HEK293 (cell line): ENCODE data around the gene BTBD7.

Experiments used
- CTCF ChIA-PET: fragments of 350-600 bp; formaldehyde crosslinking; extraction: SDS; loops from one replicate; lab custom pipeline; 2021; ENCODE audit warnings: antibody characterized with exemption; lab: Yijun Ruan, JAX
- POLR2A ChIA-PET: fragments of 300-600 bp; formaldehyde crosslinking; extraction: SDS; loops from one replicate; lab custom pipeline; 2020; ENCODE audit warnings: antibody characterized with exemption, inconsistent platforms; lab: Yijun Ruan, JAX
- H3K27ac ChIP-seq: fragments of 200-500 bp; sonication (Bioruptor generic); 2 replicates; pipeline ENCODE4 v1.5.1; 2014; ENCODE audit warnings: low read depth, low read length, control low read depth, inconsistent platforms; ENCODE audit errors: extremely low read depth
- H3K36me3 ChIP-seq, 2 experiments: fragments of 200-500 bp in 1 of 2; sonication (Bioruptor generic) in 1 of 2; 1 replicate in 1 of 2; 2 replicates in 1 of 2; pipeline ENCODE4 v1.5.1; 2014 to 2017; ENCODE audit warnings: inconsistent platforms in 2 of 2, low read length in 2 of 2; ENCODE audit not compliant: control insufficient read depth in 2 of 2, insufficient read depth in 1 of 2
- H3K4me1 ChIP-seq: fragments of 200-500 bp; sonication (Bioruptor generic); 2 replicates; pipeline ENCODE4 v1.5.1; 2014; ENCODE audit warnings: mild to moderate bottlenecking, low read length, inconsistent platforms; ENCODE audit not compliant: control insufficient read depth, insufficient read depth
- H3K4me3 ChIP-seq: 2 replicates; pipeline ENCODE4 v1.5.1; 2011; ENCODE audit warnings: low read depth, mild to moderate bottlenecking, control low read depth, low read length, moderate library complexity
- H3K9me3 ChIP-seq: fragments of 200-500 bp; sonication (Bioruptor generic); 2 replicates; pipeline ENCODE4 v1.5.1; 2014; ENCODE audit warnings: low read depth, low read length, inconsistent platforms; ENCODE audit not compliant: control insufficient read depth, insufficient read depth
- BCL6B ChIP-seq: fragments of 450-650 bp; formaldehyde crosslinking; IDR thresholded peaks from 2 replicates; pipeline ENCODE4 v1.5.1; 2017; ENCODE audit warnings: missing biosample characterization, missing genetic modification characterization
- KLF7 ChIP-seq: fragments of 450-650 bp; formaldehyde crosslinking; IDR thresholded peaks from 2 replicates; pipeline ENCODE4 v1.5.1; 2016; ENCODE audit warnings: missing biosample characterization, missing genetic modification characterization, borderline replicate concordance
- PRDM10 ChIP-seq: fragments of 450-650 bp; formaldehyde crosslinking; IDR thresholded peaks from 2 replicates; pipeline ENCODE4 v1.5.1; 2016; ENCODE audit warnings: missing biosample characterization, missing genetic modification characterization
- RBAK ChIP-seq: fragments of 450-650 bp; formaldehyde crosslinking; IDR thresholded peaks from 2 replicates; pipeline ENCODE4 v1.5.1; 2016; ENCODE audit warnings: missing biosample characterization, missing genetic modification characterization
- REPIN1 ChIP-seq: fragments of 450-650 bp; formaldehyde crosslinking; IDR thresholded peaks from 2 replicates; pipeline ENCODE4 v1.5.1; 2017; ENCODE audit warnings: missing biosample characterization, missing genetic modification characterization, low read depth
- SP2 ChIP-seq: fragments of 450-650 bp; formaldehyde crosslinking; IDR thresholded peaks from 2 replicates; pipeline ENCODE4 v1.5.1; 2016; ENCODE audit warnings: missing biosample characterization, missing genetic modification characterization
- WT1 ChIP-seq: fragments of 450-650 bp; formaldehyde crosslinking; IDR thresholded peaks from 2 replicates; pipeline ENCODE4 v1.5.1; 2016; ENCODE audit warnings: missing biosample characterization, missing genetic modification characterization
- ZBTB10 ChIP-seq: fragments of 450-650 bp; formaldehyde crosslinking; IDR thresholded peaks from 2 replicates; pipeline ENCODE4 v1.5.1; 2016; ENCODE audit warnings: missing biosample characterization, missing genetic modification characterization
- ZFP41 ChIP-seq: fragments of 450-650 bp; formaldehyde crosslinking; IDR thresholded peaks from 2 replicates; pipeline ENCODE4 v1.5.1; 2016; ENCODE audit warnings: missing biosample characterization, missing genetic modification characterization, borderline replicate concordance
- ZFP69B ChIP-seq: fragments of 450-650 bp; formaldehyde crosslinking; IDR thresholded peaks from 2 replicates; pipeline ENCODE4 v1.5.1; 2016; ENCODE audit warnings: missing biosample characterization, missing genetic modification characterization
- ZNF112 ChIP-seq: fragments of 450-650 bp; formaldehyde crosslinking; IDR thresholded peaks from 2 replicates; pipeline ENCODE4 v1.5.0; 2017; ENCODE audit warnings: missing biosample characterization, missing genetic modification characterization
- ZNF132 ChIP-seq: fragments of 450-650 bp; formaldehyde crosslinking; IDR thresholded peaks from 2 replicates; pipeline ENCODE4 v1.5.1; 2017; ENCODE audit warnings: missing biosample characterization, missing genetic modification characterization, borderline replicate concordance
- ZNF292 ChIP-seq: fragments of 450-650 bp; formaldehyde crosslinking; IDR thresholded peaks from 2 replicates; pipeline ENCODE4 v1.5.1; 2016; ENCODE audit warnings: low read depth, missing biosample characterization, missing genetic modification characterization, borderline replicate concordance
- ZNF658 ChIP-seq: fragments of 450-650 bp; formaldehyde crosslinking; IDR thresholded peaks from 2 replicates; pipeline ENCODE4; 2016; ENCODE audit warnings: missing biosample characterization, missing genetic modification characterization
- ZNF701 ChIP-seq: fragments of 450-650 bp; formaldehyde crosslinking; IDR thresholded peaks from 2 replicates; pipeline ENCODE4 v1.5.1; 2016; ENCODE audit warnings: missing biosample characterization, missing genetic modification characterization
- TF ChIP-seq, protein P1 (sequence below): fragments of 450-650 bp; formaldehyde crosslinking; IDR thresholded peaks from 2 replicates; pipeline ENCODE4 v1.5.1; 2016; ENCODE audit warnings: missing biosample characterization, missing genetic modification characterization

The BTBD7 gene

GRCh38 chr14:93381644-93382043 lies 48.8 kb upstream of the BTBD7 start (continued):
- TF ChIP-seq BCL6B, result no peak

- H3K36me3 ChIP-seq, result no peaks in the 10 kb centered on the region
- H3K4me1 ChIP-seq, result no peaks in the 10 kb centered on the region
- H3K9me3 ChIP-seq, result no peaks in the 10 kb centered on the region
- H3K27ac ChIP-seq, result no peak overlapping the region
- no peak overlapping the region for H3K4me3 ChIP-seq
- ChIA-PET CTCF (no interaction called here), POLR2A (no interaction called here)
- no peak for TF ChIP-seq RBAK (tag by site-specific recombination)
- no peak for TF ChIP-seq KLF7 (tag by site-specific recombination)
Measured at GRCh38 chr14:93379831-93380230, 47.0 kb upstream of the BTBD7 start.

DNA sequence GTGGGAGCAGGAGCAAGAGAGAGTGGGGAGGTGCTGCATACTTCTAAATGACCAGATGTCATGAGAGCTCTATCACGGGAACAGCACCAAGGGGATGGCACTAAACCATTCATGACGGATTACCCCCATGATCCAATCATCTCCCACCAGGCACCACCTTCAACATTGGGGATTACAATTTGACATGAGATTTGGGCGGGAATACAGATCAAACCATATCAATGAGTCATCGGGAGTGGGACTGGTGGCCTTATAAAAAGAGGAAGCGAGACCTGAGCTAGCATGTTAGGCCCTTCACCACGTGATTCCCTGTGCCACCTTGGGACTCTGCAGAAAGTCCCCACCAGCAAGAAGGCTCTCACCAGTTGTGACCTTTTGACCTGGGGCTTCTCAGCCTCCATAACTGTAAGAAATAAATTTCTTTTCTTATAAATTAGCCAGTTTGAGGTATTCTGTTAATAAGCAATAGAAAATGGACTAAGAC lies 42.9 kb upstream of the BTBD7 start:
- no peak for TF ChIP-seq SP2
- TF ChIP-seq, protein P1, sequence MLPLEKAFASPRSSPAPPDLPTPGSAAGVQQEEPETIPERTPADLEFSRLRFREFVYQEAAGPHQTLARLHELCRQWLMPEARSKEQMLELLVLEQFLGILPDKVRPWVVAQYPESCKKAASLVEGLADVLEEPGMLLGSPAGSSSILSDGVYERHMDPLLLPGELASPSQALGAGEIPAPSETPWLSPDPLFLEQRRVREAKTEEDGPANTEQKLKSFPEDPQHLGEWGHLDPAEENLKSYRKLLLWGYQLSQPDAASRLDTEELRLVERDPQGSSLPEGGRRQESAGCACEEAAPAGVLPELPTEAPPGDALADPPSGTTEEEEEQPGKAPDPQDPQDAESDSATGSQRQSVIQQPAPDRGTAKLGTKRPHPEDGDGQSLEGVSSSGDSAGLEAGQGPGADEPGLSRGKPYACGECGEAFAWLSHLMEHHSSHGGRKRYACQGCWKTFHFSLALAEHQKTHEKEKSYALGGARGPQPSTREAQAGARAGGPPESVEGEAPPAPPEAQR, result no peak
- no peak for TF ChIP-seq ZNF132 (tag by site-specific recombination)
- TF ChIP-seq ZFP69B (tag by site-specific recombination), result no peak
- no peak for TF ChIP-seq ZNF701 (tag by site-specific recombination)
- no peak for TF ChIP-seq ZFP41
- no peak for TF ChIP-seq WT1 (tag by site-specific recombination)
- TF ChIP-seq ZNF292 (tag by site-specific recombination), result no peak
- no peak for TF ChIP-seq ZNF658
- TF ChIP-seq ZNF112 (tag by site-specific recombination), result no peak
- no peak for TF ChIP-seq REPIN1 (tag by site-specific recombination)
- TF ChIP-seq ZBTB10, result no peak
- no peak for TF ChIP-seq PRDM10
- no peak for TF ChIP-seq BCL6B
- ChIA-PET POLR2A (no interaction called here), CTCF (no interaction called here)
- Histone ChIP-seq H3K27ac (no peak overlapping the region), H3K9me3 (no peaks in the 10 kb centered on the region), H3K4me1 (no peaks in the 10 kb centered on the region), H3K4me3 (no peak overlapping the region), H3K36me3 (no peaks in the 10 kb centered on the region)
